Measurements from ENCODE around the gene BAD.
"Not testable (repeated sequence)": the region's sequence is repeated elsewhere in the genome, so short reads cannot be mapped to it uniquely, and the experiment has no call there.

Gene BAD

DNA sequence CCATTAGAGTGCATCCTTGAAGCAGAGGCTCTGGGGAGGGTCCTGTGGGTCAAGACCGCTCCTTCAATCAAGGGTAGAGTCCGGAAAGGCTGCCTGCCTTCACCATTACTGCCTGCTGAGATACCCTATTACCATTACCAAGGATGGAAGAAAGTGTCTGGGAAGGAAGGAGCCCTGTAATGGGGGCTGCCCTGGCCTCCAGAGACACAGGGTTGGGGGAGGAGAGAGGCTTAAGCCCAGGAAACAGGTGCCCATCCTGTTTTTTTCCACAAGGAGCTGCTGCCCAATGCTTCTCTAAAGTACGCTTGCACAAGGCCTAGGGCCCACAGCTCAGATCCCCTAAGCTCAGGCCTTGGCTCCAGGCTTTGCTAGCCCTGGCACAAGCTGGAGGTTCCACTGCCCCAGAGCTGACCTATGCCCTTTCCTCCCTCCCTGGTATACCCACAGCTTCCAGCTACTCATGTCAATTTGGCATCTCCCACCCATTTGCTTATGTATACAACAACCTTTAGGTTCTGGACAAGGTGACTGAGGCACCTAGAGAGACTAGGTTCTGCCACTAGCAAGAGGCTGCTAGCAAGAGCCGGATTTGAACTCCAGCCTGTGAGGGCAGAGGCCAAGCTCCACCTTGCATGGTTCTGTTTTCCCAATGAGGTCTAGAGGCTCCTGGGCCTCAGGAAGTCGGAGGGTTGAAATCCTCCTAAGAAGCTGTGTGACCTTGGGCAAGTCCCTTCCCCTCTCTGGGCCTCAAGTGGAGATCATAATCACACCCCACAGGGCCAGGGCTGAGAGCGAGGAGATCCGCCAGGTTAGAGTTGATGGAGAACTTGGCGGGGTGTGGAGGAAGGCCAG, 34.7 kb downstream of the BAD start:
- H3K36me3 ChIP-seq (ENCODE audit: insufficient read depth, low read length): peaks cover 12% of the 10 kb centered on the region
- H3K4me3 ChIP-seq (ENCODE audit: low read length): no peak overlapping the region
- no peaks in the 10 kb centered on the region for H3K9me3 ChIP-seq (replicated peaks; ENCODE audit: low read length)
- H3K4me2 ChIP-seq (ENCODE audit: low read length): no peak overlapping the region
- no peak overlapping the region for H3K9ac ChIP-seq (ENCODE audit: low read depth, low read length)
- H3K4me1 ChIP-seq (ENCODE audit: control insufficient read depth, insufficient read depth, low read length): peaks cover 34% of the 10 kb centered on the region
- no peaks in the 10 kb centered on the region for H3K27me3 ChIP-seq (ENCODE audit: control insufficient read depth, insufficient read depth, low read length)

DNA sequence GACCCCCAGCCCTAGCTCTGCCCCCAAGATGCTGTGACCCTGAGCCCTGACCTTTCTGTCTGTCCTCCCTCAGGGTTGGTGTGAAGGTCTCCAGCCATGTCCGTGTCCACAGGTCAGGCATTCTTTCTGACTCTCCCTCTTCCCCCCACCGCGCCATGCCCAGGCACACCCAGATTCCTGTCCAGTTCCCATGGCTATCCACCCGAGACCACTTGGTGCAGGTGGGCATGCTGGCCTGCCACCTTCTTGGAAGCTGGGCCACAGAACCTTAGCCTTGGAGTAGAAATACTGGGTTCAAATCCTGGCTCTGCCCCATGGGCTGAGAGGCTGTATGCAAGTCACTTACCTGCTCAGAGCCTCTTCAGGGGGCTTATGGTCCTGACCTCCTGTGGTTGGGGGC, 35.4 kb downstream of the BAD start:
- H3K27me3 ChIP-seq (ENCODE audit: control insufficient read depth, insufficient read depth, low read length): no peaks in the 10 kb centered on the region
- H3K9me3 ChIP-seq (replicated peaks; ENCODE audit: low read length): no peaks in the 10 kb centered on the region
- no peak overlapping the region for H3K4me2 ChIP-seq (ENCODE audit: low read length)
- no peak overlapping the region for H3K4me3 ChIP-seq (ENCODE audit: low read length)
- H3K9ac ChIP-seq (ENCODE audit: low read depth, low read length): no peak overlapping the region
- H3K36me3 ChIP-seq (ENCODE audit: insufficient read depth, low read length): peaks cover 8% of the 10 kb centered on the region
- H3K4me1 ChIP-seq (ENCODE audit: control insufficient read depth, insufficient read depth, low read length): peaks cover 38% of the 10 kb centered on the region

DNA sequence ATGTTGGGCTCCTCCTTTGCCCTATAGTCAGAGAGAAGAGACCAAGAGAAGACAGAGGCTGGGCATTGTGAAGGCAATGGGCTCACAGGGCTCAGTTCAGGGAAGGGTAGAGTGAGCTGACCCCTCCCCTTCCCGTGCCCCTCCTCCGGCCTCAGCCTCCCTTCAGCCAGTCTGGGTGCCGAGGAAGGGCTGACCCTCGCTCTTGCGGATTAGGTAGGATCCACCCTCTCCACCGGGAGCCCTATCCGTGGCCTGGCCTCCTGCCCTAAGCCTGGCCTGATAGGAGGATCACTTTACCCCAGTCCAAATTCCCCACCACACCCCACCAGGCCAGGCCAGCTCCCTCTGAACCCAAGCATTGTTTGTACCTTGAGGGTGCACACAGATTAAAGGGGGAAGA, 35.9 kb downstream of the BAD start:
- Histone ChIP-seq H3K4me3 (ENCODE audit: low read length) (no peak overlapping the region), H3K9ac (ENCODE audit: low read depth, low read length) (no peak overlapping the region), H3K4me1 (ENCODE audit: control insufficient read depth, insufficient read depth, low read length) (peaks cover 40% of the 10 kb centered on the region)

DNA sequence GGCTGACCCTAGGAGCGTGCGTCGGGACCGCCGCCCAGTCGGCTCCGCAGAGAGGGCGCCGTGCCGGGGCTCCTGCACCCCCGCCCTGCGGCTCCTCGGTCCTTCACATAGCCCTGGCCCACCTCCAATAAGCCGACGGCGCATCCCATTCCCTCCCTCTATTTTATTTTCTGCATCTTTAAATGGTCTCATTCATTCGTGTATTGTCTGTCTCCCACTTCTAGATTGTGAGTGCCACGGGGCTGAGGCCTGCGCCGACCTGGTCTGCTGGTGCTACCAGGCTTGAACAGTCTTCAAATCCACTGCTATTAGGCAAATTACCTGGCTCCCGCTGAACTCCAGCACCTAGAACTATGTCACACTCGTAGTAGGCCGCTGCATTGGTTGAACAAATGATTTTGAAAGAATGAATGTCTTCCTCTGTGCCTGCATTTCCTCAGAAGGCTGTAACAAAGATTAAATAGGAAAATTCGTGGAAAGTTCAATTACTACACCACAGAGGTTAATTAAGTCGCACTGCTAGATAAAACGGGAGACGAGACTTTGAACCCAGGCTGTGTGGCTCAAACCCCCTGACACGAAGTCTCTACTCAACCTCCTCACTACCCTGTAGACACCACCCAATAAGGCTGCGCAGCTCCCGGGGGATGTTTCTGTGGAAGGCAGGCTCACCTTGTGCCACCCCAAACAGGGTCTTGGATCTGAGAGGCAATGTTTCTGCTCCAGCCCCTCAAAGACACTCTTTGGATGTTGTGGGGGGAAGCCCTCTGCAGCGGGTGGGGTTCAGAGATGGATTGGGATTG, 36.5 kb downstream of the BAD start:
- Histone ChIP-seq H3K4me1 (ENCODE audit: control insufficient read depth, insufficient read depth, low read length) (peaks cover 40% of the 10 kb centered on the region), H3K27me3 (ENCODE audit: control insufficient read depth, insufficient read depth, low read length) (no peaks in the 10 kb centered on the region), H3K4me2 (ENCODE audit: low read length) (peak overlapping the region; percentile 99), H3K9me3 (replicated peaks; ENCODE audit: low read length) (no peaks in the 10 kb centered on the region), H3K4me3 (ENCODE audit: low read length) (peak overlapping the region; percentile 100), H3K9ac (ENCODE audit: low read depth, low read length) (peak overlapping the region; percentile 85), H3K36me3 (ENCODE audit: insufficient read depth, low read length) (peaks cover 16% of the 10 kb centered on the region)

More for the DNA sequence above, 35.9 kb downstream of the BAD start:
- no peak overlapping the region for H3K4me2 ChIP-seq (ENCODE audit: low read length)
- H3K27me3 ChIP-seq (ENCODE audit: control insufficient read depth, insufficient read depth, low read length): no peaks in the 10 kb centered on the region
- peaks cover 10% of the 10 kb centered on the region for H3K36me3 ChIP-seq (ENCODE audit: insufficient read depth, low read length)
- no peaks in the 10 kb centered on the region for H3K9me3 ChIP-seq (replicated peaks; ENCODE audit: low read length)

DNA sequence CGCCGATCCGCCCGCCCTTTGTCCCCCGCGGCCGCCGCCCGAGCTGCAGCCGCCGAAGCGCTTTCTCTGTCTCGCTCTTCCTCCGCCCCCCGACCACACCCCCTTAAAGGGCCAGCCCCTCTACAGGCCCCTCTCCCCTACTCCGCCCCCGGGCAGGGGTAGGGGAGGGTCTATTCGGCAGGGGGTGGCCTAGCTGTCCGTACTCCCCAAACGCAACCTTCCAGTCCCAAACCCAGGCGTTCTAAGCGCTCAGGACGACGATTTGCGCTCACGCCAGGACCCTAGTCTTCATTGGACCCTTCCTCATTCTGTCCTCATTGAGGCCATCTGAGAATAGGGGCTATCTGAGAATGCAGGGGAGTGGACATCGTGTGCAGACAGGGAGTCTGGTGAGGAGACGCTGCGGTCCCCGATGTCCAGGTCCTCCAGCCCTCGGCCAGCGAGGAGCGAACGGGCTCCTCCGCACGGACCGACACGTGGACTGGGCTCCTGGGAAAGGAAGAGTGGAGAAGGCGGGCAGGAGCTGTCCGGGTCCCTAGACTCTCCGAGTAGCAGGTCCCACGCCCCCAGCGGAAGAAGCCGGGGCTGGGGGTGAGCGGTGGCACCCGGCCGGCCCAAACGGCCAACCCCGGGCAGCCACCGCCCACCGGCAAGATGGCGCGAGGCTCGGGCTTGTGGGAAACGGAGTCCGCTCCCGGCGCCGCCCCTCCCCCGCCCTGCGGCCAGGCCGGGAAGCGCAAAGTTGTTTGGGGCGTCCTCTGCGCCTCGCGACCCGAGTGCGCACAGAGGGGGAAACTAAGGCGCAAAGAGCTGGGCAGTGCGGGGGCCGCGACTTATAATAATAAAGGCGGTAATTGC, 37.4 kb downstream of the BAD start, which contains the start of gene PPP1R14B:
PPP1R14B (minus strand) TSS at position 73 of the 858 bp plus-strand sequence. CDS start 270 bp downstream, outside the sequence.
- H3K36me3 ChIP-seq (ENCODE audit: insufficient read depth, low read length): peaks cover 16% of the 10 kb centered on the region

DNA sequence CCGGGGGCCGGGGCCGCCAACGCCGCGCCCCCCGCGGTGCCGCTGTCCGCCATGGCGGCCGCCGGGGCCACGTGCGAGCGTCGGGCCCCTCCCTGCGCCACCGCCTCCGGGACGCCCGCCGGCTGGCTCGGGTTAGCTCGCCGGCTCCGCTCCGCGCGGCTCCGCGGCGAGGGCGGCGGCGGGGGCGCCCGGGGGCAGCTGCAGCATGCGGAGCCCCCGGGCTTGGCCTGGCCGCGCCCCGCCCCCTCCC, 37.9 kb downstream of the BAD start:
- Histone ChIP-seq H3K9ac (ENCODE audit: low read depth, low read length) (peak overlapping the region; percentile 97), H3K36me3 (ENCODE audit: insufficient read depth, low read length) (peaks cover 16% of the 10 kb centered on the region), H3K4me1 (ENCODE audit: control insufficient read depth, insufficient read depth, low read length) (peaks cover 46% of the 10 kb centered on the region), H3K4me3 (ENCODE audit: low read length) (peak overlapping the region; percentile 100), H3K4me2 (ENCODE audit: low read length) (peak overlapping the region; percentile 85)
- H3K27me3 ChIP-seq (ENCODE audit: control insufficient read depth, insufficient read depth, low read length); H3K9me3 ChIP-seq (replicated peaks; ENCODE audit: low read length): not testable (repeated sequence)

More for the DNA sequence above, 37.4 kb downstream of the BAD start, which contains the start of gene PPP1R14B:
- H3K4me3 ChIP-seq (ENCODE audit: low read length): peak within 1 kb of the TSS; percentile 100
- H3K4me2 ChIP-seq (ENCODE audit: low read length): peak within 1 kb of the TSS; percentile 99
- peak within 1 kb of the TSS; percentile 97 for H3K9ac ChIP-seq (ENCODE audit: low read depth, low read length)
- peaks cover 46% of the 10 kb centered on the region for H3K4me1 ChIP-seq (ENCODE audit: control insufficient read depth, insufficient read depth, low read length)
- no peaks in the 10 kb centered on the region for H3K27me3 ChIP-seq (ENCODE audit: control insufficient read depth, insufficient read depth, low read length)
- H3K9me3 ChIP-seq (replicated peaks; ENCODE audit: low read length): no peaks in the 10 kb centered on the region

DNA sequence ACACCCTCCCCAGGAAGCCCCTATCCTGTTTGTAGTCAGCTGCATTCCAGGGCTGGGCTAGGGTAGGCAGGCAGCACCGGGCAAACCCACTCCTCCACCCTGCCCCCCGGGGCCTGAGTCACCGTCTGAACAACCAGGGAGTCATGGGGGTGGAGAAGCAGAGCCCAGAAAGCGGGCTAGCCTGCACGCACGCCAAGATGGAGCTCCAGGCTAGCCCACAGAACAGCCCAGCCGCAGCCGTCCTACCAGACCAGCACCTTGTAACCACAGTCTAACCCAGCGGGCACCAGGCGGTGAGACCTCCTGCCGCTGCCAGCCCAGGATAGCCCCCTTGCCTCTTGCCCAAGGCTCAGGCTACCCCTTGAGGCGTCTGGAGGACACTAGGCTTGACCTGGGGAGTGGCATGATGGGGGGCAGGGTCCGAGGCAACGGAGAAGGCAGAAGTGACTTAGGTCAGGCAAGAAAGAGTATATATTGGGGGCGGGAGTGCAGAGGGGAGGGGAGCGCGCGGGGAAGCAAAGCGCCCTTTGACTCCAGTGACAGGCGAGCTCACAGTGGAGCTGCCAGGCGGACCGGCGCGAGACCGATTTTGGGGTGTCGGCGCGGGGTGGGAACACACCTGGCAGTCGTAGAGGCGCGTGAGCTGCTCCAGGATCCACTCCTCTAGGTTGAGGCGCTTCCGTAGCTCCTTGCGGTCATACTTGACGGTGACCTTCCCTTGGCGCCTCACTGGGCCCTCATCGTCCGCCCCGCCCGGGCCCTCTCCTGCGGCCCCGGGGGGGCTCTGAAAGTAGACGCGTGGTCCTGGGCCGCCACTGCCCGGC, 38.5 kb downstream of the BAD start:
- peaks cover 16% of the 10 kb centered on the region for H3K36me3 ChIP-seq (ENCODE audit: insufficient read depth, low read length)
- H3K9me3 ChIP-seq (replicated peaks; ENCODE audit: low read length): no peaks in the 10 kb centered on the region
- peak overlapping the region; percentile 85 for H3K4me2 ChIP-seq (ENCODE audit: low read length)
- peaks cover 45% of the 10 kb centered on the region for H3K4me1 ChIP-seq (ENCODE audit: control insufficient read depth, insufficient read depth, low read length)
- no peaks in the 10 kb centered on the region for H3K27me3 ChIP-seq (ENCODE audit: control insufficient read depth, insufficient read depth, low read length)
- H3K9ac ChIP-seq (ENCODE audit: low read depth, low read length): peak overlapping the region; percentile 97
- peak overlapping the region; percentile 100 for H3K4me3 ChIP-seq (ENCODE audit: low read length)

DNA sequence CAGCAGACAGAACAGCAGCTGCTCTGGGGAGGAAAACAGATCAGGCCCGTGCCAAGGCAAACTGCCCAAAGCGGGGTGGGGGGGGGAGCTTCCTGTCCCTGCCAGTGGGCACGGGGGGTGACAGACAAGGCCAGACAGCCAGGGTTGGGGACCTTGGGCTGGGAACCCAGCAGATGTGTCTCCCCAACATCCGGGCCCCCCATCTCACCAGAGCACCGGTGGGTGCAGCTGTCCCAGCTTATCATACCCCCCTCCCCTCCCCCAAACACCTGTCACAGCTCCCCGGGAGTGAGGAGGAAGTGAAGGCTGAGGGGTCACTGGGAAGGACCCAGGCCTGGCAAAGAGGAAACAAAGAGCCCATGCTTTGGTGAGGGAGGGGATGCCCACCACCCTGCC, 39.1 kb downstream of the BAD start:
- Histone ChIP-seq H3K4me2 (ENCODE audit: low read length) (peak overlapping the region; percentile 85), H3K9me3 (replicated peaks; ENCODE audit: low read length) (no peaks in the 10 kb centered on the region), H3K4me3 (ENCODE audit: low read length) (peak overlapping the region; percentile 100), H3K4me1 (ENCODE audit: control insufficient read depth, insufficient read depth, low read length) (peaks cover 43% of the 10 kb centered on the region), H3K9ac (ENCODE audit: low read depth, low read length) (peak overlapping the region; percentile 97), H3K36me3 (ENCODE audit: insufficient read depth, low read length) (peaks cover 16% of the 10 kb centered on the region), H3K27me3 (ENCODE audit: control insufficient read depth, insufficient read depth, low read length) (no peaks in the 10 kb centered on the region)

DNA sequence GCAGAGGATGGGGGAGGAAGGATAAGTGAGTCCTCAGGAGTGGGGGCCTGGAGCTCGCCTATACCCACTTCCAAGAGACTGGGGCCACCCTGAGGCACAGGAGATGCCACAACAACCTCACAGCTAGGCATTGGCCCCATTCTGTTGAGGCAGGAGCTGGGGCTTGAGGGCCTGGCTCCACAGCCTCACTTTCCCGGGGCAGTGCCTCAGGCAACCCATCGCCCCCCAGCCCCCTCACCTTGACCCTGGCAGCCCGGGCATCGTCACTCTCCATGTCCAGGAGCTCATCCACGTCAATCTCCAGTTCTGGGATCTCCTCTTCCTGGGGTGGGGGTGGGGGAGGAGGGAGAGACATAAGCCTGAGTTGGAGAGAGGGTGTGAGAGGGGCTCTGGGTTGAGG, 39.5 kb downstream of the BAD start:
- peak overlapping the region; percentile 100 for H3K4me3 ChIP-seq (ENCODE audit: low read length)
- peak overlapping the region; percentile 97 for H3K9ac ChIP-seq (ENCODE audit: low read depth, low read length)
- H3K4me1 ChIP-seq (ENCODE audit: control insufficient read depth, insufficient read depth, low read length): peaks cover 47% of the 10 kb centered on the region

DNA sequence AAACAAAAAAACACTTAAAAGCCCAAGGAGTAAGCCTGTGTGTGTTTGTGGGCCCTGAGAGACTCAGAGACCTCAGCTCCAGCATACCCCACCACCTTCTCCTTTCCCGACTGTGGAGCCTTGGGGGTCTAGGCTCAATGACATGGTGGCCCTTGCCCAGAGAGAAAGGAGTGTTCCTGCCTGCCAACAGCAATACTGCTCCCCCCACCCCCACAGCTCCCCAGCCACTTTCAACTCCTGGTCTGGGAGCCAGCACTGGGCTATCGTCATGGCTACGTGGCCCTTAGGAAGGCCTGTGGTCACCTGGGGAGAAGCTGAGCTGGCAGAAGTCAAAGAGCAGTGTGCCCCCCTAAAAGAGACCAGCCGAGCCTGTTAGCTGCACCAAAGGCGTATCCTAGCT, 40.4 kb downstream of the BAD start:
- H3K4me3 ChIP-seq (ENCODE audit: low read length): peak overlapping the region; percentile 100
- H3K9me3 ChIP-seq (replicated peaks; ENCODE audit: low read length): no peaks in the 10 kb centered on the region
- peak overlapping the region; percentile 97 for H3K9ac ChIP-seq (ENCODE audit: low read depth, low read length)
- peaks cover 16% of the 10 kb centered on the region for H3K36me3 ChIP-seq (ENCODE audit: insufficient read depth, low read length)
- H3K27me3 ChIP-seq (ENCODE audit: control insufficient read depth, insufficient read depth, low read length): no peaks in the 10 kb centered on the region
- H3K4me1 ChIP-seq (ENCODE audit: control insufficient read depth, insufficient read depth, low read length): peaks cover 48% of the 10 kb centered on the region
- peak overlapping the region; percentile 85 for H3K4me2 ChIP-seq (ENCODE audit: low read length)

More for the DNA sequence above, 39.5 kb downstream of the BAD start:
- Histone ChIP-seq H3K4me2 (ENCODE audit: low read length) (peak overlapping the region; percentile 85), H3K36me3 (ENCODE audit: insufficient read depth, low read length) (peaks cover 16% of the 10 kb centered on the region), H3K9me3 (replicated peaks; ENCODE audit: low read length) (no peaks in the 10 kb centered on the region), H3K27me3 (ENCODE audit: control insufficient read depth, insufficient read depth, low read length) (no peaks in the 10 kb centered on the region)
